Embryonic facial prominence (tissue), 1 donor: ENCODE results near the gene SORBS2.
"Not testable (repeated sequence)": the region's sequence is repeated elsewhere in the genome, so short reads cannot be mapped to it uniquely, and the experiment has no call there.

Experiments used
- DNase-seq: peaks from one replicate; pipeline ENCODE4 v3.0.0-alpha.2; 2016; ENCODE audit errors: extremely low spot score

The SORBS2 gene, protein sequence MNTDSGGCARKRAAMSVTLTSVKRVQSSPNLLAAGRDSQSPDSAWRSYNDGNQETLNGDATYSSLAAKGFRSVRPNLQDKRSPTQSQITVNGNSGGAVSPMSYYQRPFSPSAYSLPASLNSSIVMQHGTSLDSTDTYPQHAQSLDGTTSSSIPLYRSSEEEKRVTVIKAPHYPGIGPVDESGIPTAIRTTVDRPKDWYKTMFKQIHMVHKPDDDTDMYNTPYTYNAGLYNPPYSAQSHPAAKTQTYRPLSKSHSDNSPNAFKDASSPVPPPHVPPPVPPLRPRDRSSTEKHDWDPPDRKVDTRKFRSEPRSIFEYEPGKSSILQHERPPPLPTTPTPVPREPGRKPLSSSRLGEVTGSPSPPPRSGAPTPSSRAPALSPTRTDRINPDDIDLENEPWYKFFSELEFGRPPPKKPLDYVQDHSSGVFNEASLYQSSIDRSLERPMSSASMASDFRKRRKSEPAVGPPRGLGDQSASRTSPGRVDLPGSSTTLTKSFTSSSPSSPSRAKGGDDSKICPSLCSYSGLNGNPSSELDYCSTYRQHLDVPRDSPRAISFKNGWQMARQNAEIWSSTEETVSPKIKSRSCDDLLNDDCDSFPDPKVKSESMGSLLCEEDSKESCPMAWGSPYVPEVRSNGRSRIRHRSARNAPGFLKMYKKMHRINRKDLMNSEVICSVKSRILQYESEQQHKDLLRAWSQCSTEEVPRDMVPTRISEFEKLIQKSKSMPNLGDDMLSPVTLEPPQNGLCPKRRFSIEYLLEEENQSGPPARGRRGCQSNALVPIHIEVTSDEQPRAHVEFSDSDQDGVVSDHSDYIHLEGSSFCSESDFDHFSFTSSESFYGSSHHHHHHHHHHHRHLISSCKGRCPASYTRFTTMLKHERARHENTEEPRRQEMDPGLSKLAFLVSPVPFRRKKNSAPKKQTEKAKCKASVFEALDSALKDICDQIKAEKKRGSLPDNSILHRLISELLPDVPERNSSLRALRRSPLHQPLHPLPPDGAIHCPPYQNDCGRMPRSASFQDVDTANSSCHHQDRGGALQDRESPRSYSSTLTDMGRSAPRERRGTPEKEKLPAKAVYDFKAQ (N-terminal part only)

DNA sequence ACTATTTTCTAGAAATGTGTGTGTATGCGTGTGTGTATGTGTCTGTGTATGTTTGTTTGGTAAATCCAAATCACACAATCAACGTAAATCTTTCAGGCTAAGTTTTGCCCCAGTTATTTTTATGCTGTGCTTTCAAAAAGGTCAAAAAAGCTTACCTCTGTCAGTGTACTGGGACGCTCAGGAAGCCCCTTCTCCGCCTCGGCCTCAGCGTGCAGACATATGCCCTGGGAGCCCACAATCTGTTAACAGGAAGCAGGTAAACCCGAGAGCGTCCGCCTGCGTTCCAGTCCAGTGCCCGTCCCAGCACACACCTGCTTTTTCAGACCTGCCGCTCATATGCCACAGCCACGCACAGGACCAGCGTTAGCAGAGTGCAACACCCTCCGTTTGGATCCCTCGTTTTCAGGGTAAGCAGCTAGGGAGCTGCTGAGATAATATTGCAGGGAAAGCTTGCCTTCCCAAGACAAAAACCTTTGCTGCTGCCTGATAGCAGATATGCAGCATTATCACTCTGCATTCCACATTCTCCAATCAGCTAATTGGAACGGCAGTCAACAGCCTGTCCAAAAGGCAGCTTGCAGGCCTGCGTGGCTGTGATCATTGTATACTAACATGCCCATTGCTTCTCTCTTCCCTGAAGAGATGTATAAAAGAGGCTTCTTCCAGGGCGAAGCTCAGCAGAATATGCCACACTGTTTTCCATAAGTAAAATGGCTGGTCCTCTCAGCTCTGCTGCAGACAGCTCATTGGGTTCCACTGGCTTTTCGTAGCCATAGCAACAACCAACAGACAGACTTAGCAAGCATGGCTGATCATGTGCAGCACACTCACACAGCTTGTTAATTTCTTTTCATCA is at the start of gene SORBS2:
SORBS2 (minus strand) TSS at position 686 of the 856 bp plus-strand sequence. CDS start 121,623 bp downstream, outside the sequence.
- DNase-seq = peak; percentile 47

DNA sequence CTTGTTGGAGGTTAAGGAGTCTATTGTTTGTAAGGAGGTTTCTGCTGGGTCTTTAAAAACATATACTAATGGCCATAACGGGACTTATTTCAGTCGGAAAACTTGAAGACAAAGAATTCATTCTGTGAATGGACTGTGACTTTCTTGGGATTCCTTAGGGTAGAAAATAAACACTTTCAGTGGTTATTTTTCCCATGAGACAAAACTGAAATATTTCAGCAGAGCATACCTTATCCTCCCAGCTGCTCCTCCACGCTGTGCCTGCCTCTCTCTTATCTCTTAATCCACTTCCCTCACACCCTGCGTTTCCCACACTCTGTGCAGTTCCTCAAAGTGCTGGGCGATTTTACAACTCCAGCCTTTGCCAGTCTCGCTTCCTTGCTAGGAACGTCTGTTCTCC is 47.1 kb upstream of the SORBS2 start:
- DNase-seq = no peak

DNA sequence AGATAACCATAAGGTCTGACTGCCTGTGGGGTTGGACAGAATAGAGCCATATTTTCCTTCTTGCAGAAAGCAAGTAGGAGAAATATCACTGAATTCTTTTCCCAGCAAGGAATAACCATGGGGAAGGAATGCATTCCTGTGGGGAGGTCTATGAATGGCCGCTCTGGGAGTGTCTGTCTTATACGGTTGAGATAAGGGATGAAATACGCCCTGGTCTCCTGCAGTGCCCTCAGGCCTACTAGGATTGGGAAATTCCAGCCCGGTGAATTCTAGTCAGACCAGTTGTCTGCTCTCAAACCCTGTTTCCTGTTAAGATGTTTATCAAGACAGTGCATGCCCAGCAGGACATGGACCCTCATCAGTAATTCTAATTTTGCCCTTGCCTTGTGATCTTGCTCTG is 45.6 kb upstream of the SORBS2 start:
- DNase-seq = not testable (repeated sequence)

DNA sequence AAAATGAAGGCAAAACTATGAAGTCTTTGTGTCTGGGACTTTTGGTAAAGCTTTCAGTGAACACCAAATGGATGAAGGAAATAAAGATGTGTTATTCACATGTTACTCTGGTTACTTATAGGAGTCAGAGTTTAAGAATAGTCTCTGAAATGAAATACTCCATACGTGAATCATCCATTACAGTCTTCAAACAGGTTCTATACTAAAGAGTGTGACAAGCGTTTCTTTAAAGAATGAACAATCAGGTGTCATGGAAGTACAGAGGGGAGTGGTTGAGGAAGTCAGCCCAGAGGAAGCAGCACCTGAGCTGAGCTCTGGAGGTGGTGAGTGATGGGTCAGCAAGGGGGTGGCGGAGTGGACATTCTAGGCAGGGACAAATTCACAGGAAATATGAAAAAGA is 41.8 kb upstream of the SORBS2 start:
- DNase-seq = no peak

DNA sequence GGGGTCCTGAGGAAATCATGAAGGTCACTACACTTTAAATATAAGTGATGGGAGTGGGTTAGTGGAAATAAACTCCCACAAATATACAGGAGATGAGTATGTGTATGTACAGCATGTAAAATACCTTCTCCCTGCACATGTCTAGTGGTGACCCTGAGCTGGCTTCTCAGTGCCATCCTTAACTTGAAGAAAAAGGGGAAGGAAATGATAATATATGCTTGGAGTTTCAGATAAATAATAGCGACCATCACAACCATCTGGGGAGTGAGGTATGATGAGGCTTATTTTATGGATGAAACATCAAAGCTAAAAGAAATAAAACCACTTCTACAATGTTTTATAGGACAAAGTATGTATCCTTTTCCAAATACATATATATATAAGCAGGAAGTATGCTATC is 41.0 kb upstream of the SORBS2 start:
- no peak for DNase-seq

DNA sequence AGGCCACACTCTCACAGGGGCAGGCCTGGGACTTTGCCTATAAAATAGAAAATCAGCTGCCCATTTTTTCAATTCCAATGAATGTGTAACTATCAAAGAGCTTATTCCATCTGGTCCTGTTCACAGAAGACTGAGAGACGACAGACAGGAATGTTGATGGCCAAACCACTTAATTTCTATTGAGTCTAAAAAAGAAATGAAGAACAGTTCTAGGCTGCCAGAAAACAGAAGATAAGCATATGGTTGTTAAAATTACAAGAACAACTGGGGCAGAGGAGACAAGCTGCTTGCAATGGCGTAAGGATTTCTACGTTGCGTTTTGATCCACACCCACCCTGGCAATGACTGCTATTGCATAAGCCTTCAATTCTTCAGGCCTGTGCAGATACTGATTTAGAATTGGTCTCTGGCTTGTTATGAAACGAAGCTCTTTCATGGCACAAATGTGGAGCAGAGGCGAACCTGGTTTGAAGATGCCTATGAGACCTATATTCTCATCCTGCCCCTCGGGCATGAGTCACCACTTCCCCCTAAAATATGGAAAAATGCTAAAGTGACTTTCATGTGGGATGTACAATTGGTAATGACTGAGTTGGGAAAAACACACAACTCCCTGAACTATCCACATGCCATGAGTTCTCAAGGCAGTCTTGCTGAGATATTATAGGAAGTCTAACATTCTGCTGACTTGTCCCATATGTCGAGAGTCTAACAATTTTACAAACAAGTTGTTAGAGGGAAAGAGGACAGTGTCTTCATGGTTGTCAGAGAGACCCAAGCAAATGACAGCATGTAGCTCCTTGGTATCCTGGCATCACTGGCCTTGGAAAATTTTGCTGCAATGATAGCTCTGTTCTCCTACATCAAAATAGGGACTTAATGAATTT is 37.9 kb upstream of the SORBS2 start:
- DNase-seq = no peak

DNA sequence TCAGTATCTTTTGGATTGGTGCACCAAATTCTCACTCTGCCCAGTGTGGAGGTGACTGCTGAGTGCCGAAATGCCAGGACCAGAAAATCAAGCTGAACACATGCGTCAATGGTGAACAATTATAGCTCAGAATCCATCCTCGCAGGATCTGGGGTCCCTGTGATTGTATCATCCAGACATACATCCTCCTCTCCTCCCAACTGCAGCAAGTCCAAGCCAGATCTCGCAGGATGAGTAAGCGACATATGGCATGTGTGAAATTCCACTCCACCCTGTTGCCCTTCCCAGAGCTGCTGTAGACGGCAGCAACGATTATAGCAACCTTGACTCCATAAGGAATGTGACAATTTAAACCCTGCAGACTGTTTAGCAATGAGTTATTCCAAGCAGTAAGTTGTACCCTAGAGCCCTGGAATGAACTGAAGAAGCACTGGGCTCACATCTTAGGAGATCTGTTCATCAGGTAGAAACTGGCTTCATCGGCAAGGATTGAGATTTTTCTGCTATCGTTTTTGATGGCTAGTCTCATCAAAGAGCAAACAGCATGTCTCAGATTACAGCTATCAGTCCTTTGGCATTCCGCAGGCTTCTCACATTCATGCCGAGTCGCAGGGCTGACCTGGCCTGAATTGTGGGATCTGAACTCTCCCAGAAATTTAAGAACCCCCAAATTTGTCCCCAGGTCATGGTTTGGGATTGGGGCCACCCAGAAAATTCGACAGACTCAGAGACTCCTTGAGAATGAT is 35.5 kb upstream of the SORBS2 start:
- no peak for DNase-seq

DNA sequence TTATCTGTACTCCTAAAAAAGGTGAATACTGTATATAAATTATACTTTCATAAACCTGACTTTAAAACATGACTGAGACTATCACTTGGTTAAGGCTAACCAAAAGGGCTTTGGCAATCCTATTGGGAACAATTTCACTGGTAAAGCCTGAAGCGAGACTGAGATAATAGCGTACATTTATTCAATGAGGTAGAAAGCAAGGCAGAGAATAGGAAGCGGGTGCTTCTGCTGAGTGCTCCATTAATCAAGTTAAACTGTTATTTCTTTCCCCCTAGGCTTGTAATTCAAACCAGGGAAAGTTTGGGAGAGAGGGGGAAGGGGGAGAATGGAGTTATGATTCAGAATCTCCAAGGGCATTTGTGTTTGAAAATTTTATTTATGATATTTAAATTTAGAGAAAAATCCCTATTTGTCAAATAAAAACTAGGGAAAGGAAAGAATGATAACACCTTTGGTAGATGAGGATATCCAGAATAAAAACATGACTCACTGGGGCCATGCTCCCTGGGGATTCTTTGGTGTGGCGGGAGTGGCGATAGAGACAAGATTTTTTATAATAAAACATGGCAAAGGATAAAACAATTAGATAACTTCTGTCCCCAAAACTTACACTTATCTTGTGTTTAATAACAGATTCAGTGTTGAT is 34.6 kb upstream of the SORBS2 start:
- DNase-seq = no peak

DNA sequence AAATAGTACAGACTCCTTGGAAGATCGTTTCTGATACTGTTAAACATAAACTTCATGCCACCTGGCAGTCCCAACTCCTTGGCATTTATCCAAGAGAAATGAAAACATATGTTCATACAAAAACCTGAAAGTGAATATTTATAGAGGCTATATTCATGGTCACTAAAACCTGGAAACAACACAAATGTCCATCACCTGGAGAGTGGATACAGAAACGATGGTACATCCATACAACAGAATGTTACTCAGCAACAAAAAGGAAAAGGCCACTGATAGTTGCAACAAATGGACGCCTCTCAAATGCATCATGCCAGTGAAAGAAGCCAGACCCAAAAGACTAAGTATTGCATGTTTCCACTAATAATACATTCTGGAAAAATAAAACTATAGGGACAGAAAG is 34.0 kb upstream of the SORBS2 start:
- DNase-seq = no peak

DNA sequence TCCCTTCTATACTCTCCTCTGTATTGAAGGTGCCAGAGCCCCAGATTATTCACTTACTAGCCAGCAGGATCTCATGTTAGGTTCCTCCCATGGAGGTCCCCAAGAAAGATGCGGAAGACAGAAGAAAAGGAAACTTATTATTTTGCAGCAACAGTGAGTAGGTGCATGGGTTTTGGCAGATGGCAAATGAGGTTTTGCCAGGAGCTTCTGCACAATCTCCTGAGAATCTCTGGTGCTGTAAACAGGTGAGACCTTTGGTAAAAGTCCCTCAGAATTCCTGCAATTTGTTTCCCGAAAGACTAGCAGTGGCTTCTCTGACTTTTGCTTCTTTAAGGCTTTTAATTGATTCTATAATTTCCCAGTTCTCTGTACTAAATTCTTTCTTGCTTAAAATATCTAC is 29.5 kb upstream of the SORBS2 start:
- no peak for DNase-seq

DNA sequence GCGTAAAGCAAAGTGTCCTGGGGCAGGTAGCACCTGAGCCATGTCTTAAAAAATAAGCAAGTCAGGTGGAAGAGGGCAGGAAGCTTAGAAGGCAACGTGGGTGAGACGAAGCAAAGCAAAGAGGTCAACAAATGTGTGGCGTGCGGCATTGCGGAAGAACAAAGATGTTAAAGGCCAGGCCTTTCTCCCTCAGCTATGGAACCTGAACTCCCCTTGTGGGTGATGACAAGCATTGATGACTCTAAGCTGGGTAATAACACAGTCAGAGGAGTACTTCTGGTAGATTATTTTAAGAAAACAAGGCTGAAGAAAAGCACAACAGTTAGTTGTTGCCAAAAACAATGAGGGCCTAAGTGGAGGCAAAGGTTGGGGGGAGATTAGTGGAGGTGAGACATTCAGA is 29.0 kb upstream of the SORBS2 start:
- no peak for DNase-seq

DNA sequence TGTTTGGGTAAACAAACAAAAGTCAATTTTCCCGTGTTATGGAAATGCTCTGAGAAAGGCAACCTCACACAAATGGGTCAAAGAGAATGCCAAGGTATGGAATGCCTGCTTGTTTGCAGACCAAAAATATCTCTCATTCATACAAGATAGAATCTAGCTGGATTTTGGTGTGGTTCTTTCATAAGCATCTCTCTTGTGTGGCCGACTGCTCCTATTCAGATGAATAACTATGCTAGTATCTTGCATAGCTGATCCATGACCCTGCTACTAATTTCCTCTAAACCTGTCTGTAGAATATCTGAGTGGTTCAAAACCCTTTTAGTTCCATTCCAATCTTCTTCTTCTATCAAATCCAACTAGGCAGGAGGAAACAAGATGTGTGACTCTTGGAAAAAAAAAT is 28.2 kb upstream of the SORBS2 start:
- DNase-seq = no peak

DNA sequence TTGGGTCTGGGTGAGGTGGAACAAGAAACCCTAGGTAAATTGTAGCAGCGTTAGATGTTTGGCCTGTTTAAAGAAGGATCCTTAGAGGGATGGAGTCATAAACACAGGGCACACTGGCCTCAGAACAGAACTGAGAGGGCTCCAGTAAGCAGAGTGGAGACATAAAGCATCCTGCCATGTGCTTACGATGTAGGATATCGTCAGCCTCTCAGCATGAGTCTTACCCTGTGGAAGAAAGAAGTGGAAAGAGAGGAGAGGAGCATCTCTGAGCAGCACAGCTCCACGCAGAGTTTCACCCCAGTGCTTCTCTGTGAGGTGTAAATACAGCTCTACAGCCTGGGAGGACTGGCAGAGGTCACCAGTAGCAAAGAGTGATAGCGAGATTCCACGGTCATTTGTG is 27.8 kb upstream of the SORBS2 start:
- DNase-seq = no peak

DNA sequence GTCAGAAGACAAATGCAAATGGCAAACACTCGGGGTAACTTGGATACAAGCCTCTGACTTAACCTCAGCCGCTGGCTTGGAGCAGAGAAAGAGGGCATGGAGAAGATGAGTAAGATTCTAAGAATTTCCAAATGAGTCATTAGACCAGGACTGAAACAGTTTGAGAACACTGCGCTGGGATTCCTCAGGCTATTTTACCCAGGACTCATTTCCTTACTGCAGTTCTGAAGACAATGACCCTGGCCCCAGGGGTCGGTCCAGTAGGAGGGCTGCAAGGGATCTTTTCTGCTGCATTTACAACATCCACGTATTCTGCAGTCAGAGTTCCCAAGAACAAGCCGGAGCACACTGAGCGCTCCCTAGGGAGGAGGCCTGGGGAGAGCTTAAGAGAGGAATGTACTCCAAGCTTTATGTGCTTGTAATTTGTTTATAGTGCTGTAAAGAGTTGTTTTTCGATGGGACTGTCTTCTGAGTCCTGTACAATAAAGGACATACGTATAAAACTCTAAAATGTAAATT is 27.3 kb upstream of the SORBS2 start:
- DNase-seq = no peak

DNA sequence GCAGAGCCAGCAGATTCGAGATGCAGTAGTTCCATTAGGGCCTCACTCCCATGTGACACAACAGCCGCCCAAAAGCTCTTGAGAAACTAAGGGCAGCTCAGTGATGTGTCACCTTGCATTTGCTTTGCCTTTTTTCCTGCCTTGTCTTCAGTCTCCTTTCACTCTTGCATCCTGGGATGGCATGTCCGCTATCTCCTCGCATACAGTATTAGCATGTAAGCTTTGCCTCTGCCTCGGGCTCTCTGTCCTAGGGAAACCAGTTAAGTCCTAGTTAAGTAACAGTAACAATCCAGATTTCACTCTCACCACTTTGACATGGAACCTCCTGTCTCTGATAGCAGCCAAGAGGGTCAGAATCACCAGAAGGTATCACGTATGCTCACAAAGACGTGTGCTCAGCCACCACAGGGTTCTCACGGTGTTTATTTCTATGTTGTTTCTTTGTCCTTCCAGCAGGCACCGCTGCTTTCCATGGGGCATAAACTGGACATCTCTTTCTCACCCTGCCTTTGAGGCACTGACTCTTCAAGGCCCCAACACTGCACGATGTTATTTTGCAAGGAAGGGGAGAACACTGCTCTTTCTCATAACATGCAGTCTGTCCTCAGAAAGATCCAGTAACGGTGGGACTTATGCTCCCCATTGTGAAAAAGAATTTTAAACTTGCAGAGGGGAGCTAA is 26.7 kb upstream of the SORBS2 start:
- no peak for DNase-seq

DNA sequence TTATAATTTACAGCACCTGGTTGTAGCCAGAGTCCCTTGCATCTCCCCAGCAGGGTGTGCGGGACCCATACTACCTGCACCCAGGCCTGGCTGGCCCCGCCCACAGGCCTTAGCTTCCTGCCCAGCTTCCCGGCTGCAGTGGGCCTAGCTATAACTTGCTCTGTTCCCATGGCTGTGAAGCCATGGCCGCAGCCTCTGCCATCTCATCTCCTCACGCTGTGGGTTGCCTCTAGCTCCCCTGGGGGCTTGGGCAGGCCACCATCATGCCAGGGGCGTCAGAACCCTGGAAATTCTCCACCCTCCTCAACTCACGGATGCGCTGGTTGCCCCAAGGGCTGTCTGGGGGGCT is 26.1 kb upstream of the SORBS2 start:
- DNase-seq = no peak

DNA sequence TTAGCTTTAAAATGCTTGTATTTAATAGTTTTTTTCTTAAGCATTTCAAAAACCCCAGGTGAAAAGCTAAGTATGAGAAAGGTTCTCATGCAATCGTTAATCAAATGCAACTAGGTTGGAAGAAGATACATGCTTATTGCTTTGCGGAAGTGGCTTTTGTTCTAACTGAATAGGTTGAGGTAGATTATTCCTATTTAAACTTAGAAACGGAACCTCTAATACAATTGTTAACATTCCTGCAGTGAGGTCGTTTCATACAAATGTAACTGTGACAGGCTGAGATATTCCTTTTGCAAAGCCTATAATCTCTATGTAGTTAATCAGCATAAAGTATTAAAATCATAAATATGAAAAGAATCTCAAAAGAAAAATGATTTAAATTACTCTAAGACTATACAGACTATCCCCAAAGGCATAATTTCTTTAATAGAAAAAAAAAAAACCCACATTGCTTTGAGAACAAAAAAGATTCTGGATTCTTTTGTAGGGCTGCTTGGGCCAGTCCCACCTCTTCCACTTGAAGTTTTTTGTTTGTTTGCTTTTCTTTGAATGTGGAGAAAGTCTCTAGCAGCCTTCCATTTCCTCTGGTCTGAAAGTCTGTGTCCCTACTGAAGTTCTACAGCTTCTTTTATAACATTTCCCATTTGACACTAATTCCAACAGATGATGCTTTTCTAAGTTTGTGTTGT is 25.6 kb upstream of the SORBS2 start:
- no peak for DNase-seq
